ENCODE data around the gene DCLK1. TPM values are rescaled to one million over a fixed set of nuclear protein-coding genes. Genes with fewer than 3 reads are reported as not detected.

Gene DCLK1
- total RNA-seq, 1 experiment from 2014 or later, result 36.2 TPM

DNA sequence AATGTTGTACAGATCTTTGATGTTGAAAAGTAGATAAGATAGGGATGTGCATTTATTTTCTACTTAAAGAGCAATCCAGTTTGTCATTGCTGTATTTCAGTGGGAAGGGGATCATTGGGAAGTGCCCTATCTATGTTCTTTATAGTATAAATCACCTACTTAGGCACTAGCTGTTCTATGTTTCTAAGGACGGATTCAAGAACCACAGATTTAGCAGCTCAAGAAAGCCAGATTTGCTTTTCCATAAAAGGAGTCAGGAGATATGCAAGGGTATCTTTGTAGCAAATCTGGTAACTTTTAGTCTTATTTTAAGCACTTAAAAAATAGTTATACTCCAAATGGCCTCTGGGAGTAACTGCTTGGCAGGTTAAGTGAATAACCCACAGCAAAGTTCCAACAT, 23.7 kb downstream of the DCLK1 start:
- Histone ChIP-seq H3K18ac (ENCODE audit: insufficient read length, low read depth, low read length) (no peak overlapping the region), H2BK15ac (ENCODE audit: low read depth, low read length) (no peak overlapping the region)

More for the DNA sequence above, 23.7 kb downstream of the DCLK1 start:
- H3K9me3 Mint-ChIP-seq, result no peaks in the 10 kb centered on the region
- H3K4ac ChIP-seq (ENCODE audit: low read depth, low read length), result no peak overlapping the region
- no peaks in the 10 kb centered on the region for H3K4me1 ChIP-seq (ENCODE audit: insufficient read depth, low read length)
- no peak overlapping the region for H2BK20ac ChIP-seq (ENCODE audit: low read depth, low read length, poor library complexity, severe bottlenecking)
- no peak for TF ChIP-seq CTCF (conservative IDR thresholded peaks at IDR 0.05)
- H3K4me2 ChIP-seq (ENCODE audit: insufficient read depth, insufficient read length, low read length), result no peak overlapping the region
- H3K27me3 Mint-ChIP-seq (ENCODE audit: low read depth), result no peaks in the 10 kb centered on the region
- no peak overlapping the region for H4K91ac ChIP-seq (ENCODE audit: insufficient read length, low read depth, low read length)
- no peak overlapping the region for H2AFZ ChIP-seq (ENCODE audit: low read length)
- no peak overlapping the region for H2BK120ac ChIP-seq (ENCODE audit: low read depth, low read length, poor library complexity, severe bottlenecking)
- H3K9ac ChIP-seq (ENCODE audit: extremely low read depth, insufficient read length, low read length), result no peak overlapping the region
- H3K9me3 ChIP-seq (ENCODE audit: control insufficient read depth, low read depth, low read length), result no peaks in the 10 kb centered on the region
- H3K27ac Mint-ChIP-seq, result no peak overlapping the region
- no peak overlapping the region for H3K27ac ChIP-seq (ENCODE audit: insufficient read length, low read depth, low read length)
- no peaks in the 10 kb centered on the region for H3K79me1 ChIP-seq (ENCODE audit: insufficient read depth, low read depth, low read length, poor library complexity, severe bottlenecking)
- DNase-seq, result no peak
- WGBS (ENCODE audit: extremely low coverage, insufficient read length, low lambda C conversion rate), result no CpG with 5 or more reads among the region's 1 CpG
- H3K4me3 Mint-ChIP-seq, result no peak overlapping the region
- H4K20me1 ChIP-seq (ENCODE audit: control insufficient read depth, insufficient read depth, insufficient read length), result no peaks in the 10 kb centered on the region
- no peak overlapping the region for H3K23ac ChIP-seq (ENCODE audit: insufficient read length, low read depth, low read length)
- H3K4me1 Mint-ChIP-seq, result no peaks in the 10 kb centered on the region
- no peaks in the 10 kb centered on the region; a peak in 2 of 7 replicates for H3K36me3 Mint-ChIP-seq (ENCODE audit: insufficient read depth in 1 of 3, low read depth in 3 of 3)
- no peak overlapping the region for H3T11ph ChIP-seq (ENCODE audit: low read length)
- H4K8ac ChIP-seq (replicated peaks; ENCODE audit: insufficient read length, low read depth, low read length), result no peak overlapping the region
- no peak overlapping the region for H4K5ac ChIP-seq (ENCODE audit: insufficient read length, low read depth, low read length)
- no peak overlapping the region for H3K14ac ChIP-seq (ENCODE audit: insufficient read depth, low read length)
- H2AK5ac ChIP-seq (ENCODE audit: insufficient read length, low read length), result no peak overlapping the region
- H3K23me2 ChIP-seq (ENCODE audit: insufficient read length, low read depth, low read length, poor library complexity, severe bottlenecking), result no peaks in the 10 kb centered on the region
- H2BK5ac ChIP-seq (ENCODE audit: insufficient read length, low read length), result no peak overlapping the region
- H3K56ac ChIP-seq (ENCODE audit: insufficient read length, low read depth, low read length), result no peak overlapping the region
- H3K79me2 ChIP-seq (ENCODE audit: insufficient read depth, low read length), result no peaks in the 10 kb centered on the region
- H3K27me3 ChIP-seq (ENCODE audit: insufficient read depth, low read length), result no peaks in the 10 kb centered on the region
- no peak overlapping the region for H2BK12ac ChIP-seq (ENCODE audit: insufficient read length, low read depth, low read length)
